ENCODE measurements around the gene CYTH3. TPM values are rescaled to one million over a fixed set of nuclear protein-coding genes. Genes with fewer than 3 reads are reported as not detected.

CYTH3 gene
- polyA plus RNA-seq, 6 donors from 2014 or later: 2.1 to 5.7 (median 2.7) TPM

DNA sequence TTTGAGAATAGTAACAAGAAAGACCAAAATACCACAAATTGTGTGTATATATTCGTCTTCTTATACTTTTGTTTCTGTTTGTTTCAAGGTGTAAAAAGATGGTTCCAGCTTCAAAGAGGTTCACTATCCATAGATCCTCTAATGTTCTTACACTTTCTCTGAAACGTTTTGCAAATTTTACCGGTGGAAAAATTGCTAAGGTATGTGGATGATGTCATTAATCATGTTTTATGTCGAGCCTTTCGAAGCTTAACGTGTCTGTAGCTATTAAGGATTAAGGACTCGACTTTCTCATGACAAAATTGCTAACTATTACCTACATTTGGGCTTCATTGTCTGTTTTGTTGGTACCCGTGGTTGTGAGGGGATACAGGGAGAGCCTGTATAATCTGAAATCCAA, 128.4 kb downstream of the CYTH3 start:
- peaks cover 0 to 3% (median 2%) of the 10 kb centered on the region in 3 donors for H3K4me1 Mint-ChIP-seq
- no peaks in the 10 kb centered on the region for H3K27me3 Mint-ChIP-seq
- peaks cover 17 to 22% of the 10 kb centered on the region in 2 donors for H3K36me3 Mint-ChIP-seq
- ATAC-seq (ENCODE audit: low read depth in 2 of 2): no peak
- no peaks in the 10 kb centered on the region for H3K9me3 Mint-ChIP-seq
- H3K4me3 Mint-ChIP-seq: no peak overlapping the region
- peak overlapping the region in 2 of 6 donors; percentile 6 to 53 for H3K27ac Mint-ChIP-seq
- DNase-seq: no peak

DNA sequence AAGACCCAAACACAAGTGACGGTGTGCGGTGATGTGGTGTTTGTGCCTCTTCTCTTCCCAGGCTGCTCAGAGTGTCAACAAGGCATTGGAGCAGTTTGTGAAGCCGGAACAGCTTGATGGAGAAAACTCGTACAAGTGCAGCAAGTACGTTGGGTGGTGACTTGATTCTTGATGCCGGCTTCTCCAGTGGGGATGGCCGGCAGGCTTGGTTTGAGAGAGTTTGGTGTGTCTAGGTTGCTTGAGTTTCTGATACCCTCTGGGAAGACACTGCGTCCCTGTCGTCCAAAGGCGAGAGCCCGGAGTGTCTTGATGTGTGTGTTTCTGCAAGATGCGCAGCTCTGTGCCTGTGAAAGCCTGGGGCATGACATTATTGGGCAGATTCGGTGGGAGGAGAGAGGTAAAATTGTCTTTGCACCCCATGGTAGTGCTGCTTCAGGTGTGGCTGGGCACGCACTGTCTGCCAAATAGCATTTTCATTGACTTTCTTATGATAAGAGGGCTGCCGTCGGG, 129.5 kb downstream of the CYTH3 start:
- DNase-seq (no peak), ATAC-seq (ENCODE audit: low read depth in 2 of 2) (no peak)
- H3K4me1 Mint-ChIP-seq: peaks cover 0 to 3% (median 2%) of the 10 kb centered on the region in 3 donors
- H3K4me3 Mint-ChIP-seq: no peak overlapping the region
- peak overlapping the region in 3 of 6 donors; percentile 52 to 81 (median 70) for H3K27ac Mint-ChIP-seq
- no peaks in the 10 kb centered on the region for H3K9me3 Mint-ChIP-seq
- H3K27me3 Mint-ChIP-seq: no peaks in the 10 kb centered on the region
- peaks cover 12 to 22% of the 10 kb centered on the region in 2 donors for H3K36me3 Mint-ChIP-seq

DNA sequence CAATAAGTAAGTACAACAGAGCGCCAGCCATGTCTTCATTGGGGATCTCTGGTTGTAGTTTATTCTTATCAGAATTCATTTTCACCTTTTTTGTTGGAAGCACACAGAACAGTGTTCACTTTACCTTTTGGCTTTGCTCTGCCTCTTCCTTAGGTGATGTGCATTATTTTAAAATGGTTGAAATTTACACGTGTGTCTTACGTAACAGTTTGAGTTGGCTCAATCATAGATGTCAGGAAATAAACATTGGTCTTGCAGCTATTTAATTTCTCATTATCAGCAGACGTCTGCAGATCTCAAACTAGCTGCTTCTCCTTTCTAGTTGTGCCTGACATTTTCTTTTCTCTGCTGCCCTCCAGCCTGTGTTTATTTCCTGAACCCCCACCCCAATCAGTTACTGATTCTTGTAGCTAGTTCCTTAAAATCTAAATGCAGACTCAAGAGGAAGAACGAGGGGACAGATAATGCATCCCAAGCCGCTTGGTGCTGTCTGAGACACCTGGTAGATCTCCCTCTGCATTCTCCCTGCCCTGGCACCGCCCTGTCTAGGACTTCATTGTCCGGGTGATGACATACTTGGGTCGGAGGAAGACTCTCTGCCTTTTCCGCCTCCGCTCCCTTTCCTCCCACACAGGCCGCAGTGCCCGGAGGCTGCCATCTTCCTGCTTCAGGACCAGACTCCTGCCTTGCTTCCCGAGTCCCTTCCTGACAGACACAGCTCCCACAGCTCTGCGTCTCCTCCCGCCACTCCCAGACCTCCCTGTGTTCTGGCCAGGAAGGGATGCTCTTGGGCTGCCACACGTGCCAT, 133.0 kb downstream of the CYTH3 start:
- Mint-ChIP-seq H3K4me3 (no peak overlapping the region), H3K9me3 (no peaks in the 10 kb centered on the region), H3K27ac (peak overlapping the region in 3 of 6 donors; percentile 46 to 73 (median 60)), H3K36me3 (peaks cover 12 to 13% of the 10 kb centered on the region in 2 donors), H3K4me1 (peaks cover 0 to 3% (median 2%) of the 10 kb centered on the region in 3 donors), H3K27me3 (no peaks in the 10 kb centered on the region)
- DNase-seq (no peak), ATAC-seq (ENCODE audit: low read depth in 2 of 2) (no peak)

DNA sequence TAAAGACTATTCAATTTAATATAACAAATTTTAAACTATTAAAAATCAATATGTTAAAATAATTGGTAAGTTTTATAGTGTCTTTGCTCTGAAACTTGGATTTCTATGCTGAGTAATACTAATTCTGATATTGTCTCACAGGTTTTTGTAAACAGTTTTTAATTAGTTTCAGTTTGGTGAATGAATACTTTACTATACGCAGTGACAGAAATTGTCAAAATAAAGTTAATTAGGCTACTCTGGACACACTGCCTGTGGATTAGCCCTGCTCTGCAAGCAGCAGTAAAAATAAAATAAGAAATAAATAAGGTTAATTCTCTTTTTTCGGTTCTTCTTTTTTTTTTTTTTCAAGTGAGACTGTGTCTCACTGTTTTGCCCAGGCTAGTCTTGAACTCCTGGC, 135.9 kb downstream of the CYTH3 start:
- ATAC-seq (ENCODE audit: low read depth in 2 of 2) (no peak), DNase-seq (no peak)
- Mint-ChIP-seq H3K4me1 (peaks cover 0 to 3% (median 2%) of the 10 kb centered on the region in 3 donors), H3K4me3 (no peak overlapping the region), H3K36me3 (peaks cover 12 to 15% of the 10 kb centered on the region in 2 donors), H3K27me3 (no peaks in the 10 kb centered on the region), H3K9me3 (no peaks in the 10 kb centered on the region), H3K27ac (no peak overlapping the region)

DNA sequence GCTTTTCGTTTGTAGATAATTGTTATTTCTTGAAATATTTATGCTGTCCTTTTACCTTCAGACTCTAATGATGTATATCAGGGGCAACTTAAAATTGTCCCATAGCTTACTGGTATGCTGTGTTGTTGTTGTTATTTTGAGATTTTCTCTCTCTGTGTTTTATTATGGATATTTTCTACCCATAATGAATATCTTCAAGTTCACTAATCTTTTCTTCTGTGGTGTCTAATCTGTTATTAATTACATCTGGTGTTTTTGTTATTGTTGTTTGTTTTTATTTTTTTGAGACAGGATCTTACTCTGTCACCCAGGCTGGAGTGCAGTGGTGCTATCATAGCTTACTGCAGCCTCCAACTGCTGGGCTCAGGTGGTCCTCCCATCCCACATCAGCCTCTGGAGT, 139.2 kb downstream of the CYTH3 start:
- Mint-ChIP-seq H3K36me3 (peaks cover 7 to 15% of the 10 kb centered on the region in 2 donors), H3K4me3 (no peak overlapping the region), H3K27ac (no peak overlapping the region), H3K27me3 (no peaks in the 10 kb centered on the region), H3K4me1 (peaks cover 0 to 9% (median 0%) of the 10 kb centered on the region in 3 donors), H3K9me3 (no peaks in the 10 kb centered on the region)
- DNase-seq: no peak
- no peak for ATAC-seq (ENCODE audit: low read depth in 2 of 2)

DNA sequence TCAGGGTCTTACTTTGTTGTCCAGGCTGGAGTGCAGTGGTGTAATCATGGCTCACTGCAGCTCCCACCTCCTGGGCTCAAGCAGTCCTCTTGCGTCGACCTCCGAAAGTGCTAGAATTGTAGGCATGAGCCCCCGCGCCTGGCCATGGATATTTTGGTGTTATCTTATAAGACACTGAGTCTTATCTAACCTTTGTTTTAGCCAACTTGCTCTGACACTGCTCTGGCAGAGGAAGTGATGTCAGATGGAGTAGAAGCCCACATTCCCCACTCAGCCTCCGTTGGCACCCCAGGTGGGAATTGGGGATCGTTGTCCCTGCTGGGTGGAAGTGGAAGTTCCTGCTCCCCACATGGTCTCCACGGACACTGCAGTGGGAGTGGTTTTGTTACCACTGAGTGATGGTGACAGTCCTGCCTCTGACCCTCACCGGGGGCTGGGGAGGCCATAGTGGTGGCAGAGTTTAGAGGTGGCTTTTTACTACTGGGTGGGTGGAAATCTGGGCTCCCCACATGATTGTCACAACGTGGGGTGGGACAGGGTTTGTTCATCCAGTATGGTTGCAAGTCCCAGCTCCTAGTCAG, 142.3 kb downstream of the CYTH3 start:
- DNase-seq (no peak), ATAC-seq (ENCODE audit: low read depth in 2 of 2) (no peak)
- peaks cover 0 to 9% (median 0%) of the 10 kb centered on the region in 3 donors for H3K4me1 Mint-ChIP-seq
- no peaks in the 10 kb centered on the region for H3K27me3 Mint-ChIP-seq
- peak overlapping the region in 1 of 6 donors; percentile 82 for H3K27ac Mint-ChIP-seq
- no peaks in the 10 kb centered on the region for H3K9me3 Mint-ChIP-seq
- H3K4me3 Mint-ChIP-seq: no peak overlapping the region
- H3K36me3 Mint-ChIP-seq: peaks cover 8 to 19% of the 10 kb centered on the region in 2 donors

DNA sequence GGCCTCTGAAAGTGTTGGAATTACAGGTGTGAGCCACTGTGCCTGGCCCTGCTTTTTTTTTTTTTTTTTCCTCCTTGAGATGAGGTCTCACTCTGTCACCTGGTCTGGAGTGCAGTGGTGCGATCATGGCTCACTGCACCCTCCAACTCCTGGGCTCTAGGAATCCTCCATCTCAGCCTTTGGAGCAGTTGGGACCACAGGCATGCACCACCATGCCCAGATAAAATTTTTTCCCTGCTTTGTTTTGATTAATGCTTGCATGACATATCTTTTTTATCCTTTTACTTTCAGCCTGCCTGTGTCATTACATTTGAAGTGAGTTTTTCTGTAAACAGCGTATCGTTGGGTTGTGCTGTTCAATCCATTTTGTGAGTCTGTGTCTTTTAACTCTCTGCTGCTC, 144.2 kb downstream of the CYTH3 start:
- Mint-ChIP-seq H3K9me3 (peaks cover 0 to 3% (median 0%) of the 10 kb centered on the region in 7 donors), H3K27ac (peak overlapping the region in 3 of 6 donors; percentile 15 to 75 (median 56)), H3K4me3 (no peak overlapping the region)

DNA sequence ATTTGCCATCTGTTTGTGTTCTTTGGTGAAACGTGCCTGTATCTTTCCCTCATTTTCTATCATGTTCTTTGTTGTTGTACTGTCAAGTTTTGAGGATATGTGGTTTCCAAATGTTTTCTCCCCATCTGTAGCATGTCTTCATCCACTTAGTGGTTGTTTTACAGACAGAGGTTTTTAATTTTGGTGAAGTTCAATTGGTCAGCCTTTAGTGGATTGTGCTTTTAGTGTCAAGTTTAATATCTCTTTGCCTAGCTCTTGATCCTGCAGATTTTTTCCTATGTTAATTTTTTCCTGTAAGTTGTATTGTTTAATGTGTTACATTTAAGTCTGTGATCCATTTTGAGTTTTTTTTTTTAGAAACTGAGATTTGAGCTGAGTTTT, 145.3 kb downstream of the CYTH3 start:
- Mint-ChIP-seq H3K4me3 (no peak overlapping the region), H3K36me3 (peaks cover 10 to 16% of the 10 kb centered on the region in 2 donors), H3K27ac (peak overlapping the region in 1 of 6 donors; percentile 57), H3K4me1 (peaks cover 0 to 9% (median 0%) of the 10 kb centered on the region in 3 donors), H3K27me3 (no peaks in the 10 kb centered on the region), H3K9me3 (peaks cover 0 to 3% (median 0%) of the 10 kb centered on the region in 7 donors)
- DNase-seq: no peak
- ATAC-seq (ENCODE audit: low read depth in 2 of 2): no peak

More for the DNA sequence above, 144.2 kb downstream of the CYTH3 start:
- H3K4me1 Mint-ChIP-seq: peaks cover 0 to 9% (median 0%) of the 10 kb centered on the region in 3 donors
- DNase-seq (no peak), ATAC-seq (ENCODE audit: low read depth in 2 of 2) (no peak)
- H3K27me3 Mint-ChIP-seq: no peaks in the 10 kb centered on the region
- H3K36me3 Mint-ChIP-seq: peaks cover 8 to 18% of the 10 kb centered on the region in 2 donors

DNA sequence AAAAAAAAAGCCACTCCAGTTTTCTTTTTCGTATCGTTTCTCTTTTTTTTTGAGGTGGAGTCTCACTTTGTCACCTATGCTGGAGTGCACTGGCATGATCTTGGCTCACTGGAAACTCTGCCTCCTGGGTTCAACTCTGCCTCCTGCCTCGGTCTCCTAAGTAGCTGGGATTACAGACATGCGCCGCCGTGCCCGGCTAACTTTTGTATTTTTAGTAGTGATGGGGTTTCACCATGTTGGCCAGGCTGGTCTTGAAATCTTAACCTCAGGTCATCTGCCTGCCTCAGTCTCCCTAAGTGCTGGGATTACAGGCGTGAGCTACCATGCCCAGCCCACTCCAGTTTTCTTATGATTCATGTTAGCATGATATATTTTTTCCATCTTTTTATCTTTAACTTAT, 148.6 kb downstream of the CYTH3 start:
- H3K4me1 Mint-ChIP-seq: peaks cover 0 to 4% (median 3%) of the 10 kb centered on the region in 3 donors
- peaks cover 20 to 28% of the 10 kb centered on the region in 2 donors for H3K36me3 Mint-ChIP-seq
- ATAC-seq (ENCODE audit: low read depth in 2 of 2) (no peak), DNase-seq (no peak)
- no peak overlapping the region for H3K4me3 Mint-ChIP-seq
- H3K9me3 Mint-ChIP-seq: peaks cover 0 to 13% (median 11%) of the 10 kb centered on the region in 7 donors
- no peak overlapping the region for H3K27ac Mint-ChIP-seq
- H3K27me3 Mint-ChIP-seq: no peaks in the 10 kb centered on the region

DNA sequence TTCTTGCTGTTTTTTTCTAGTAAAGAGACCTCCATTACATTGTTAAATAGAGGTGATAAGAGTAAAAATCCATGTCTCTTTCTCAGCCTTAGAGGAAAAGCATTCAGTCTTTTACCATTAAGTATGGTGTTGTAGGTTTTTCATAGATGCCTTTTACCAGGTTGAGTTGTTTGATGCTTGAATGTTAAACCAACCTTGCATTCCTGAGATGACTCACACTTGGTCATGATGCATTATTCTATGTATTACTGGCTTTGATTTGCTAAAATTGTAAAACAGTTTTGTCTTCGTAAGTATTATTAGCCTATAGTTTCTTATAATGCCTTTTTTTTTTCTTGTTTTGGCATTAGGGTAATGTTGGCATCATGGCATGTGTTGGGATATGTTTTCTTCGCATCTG, 151.3 kb downstream of the CYTH3 start:
- DNase-seq (no peak), ATAC-seq (ENCODE audit: low read depth in 2 of 2) (no peak)
- Mint-ChIP-seq H3K27me3 (no peaks in the 10 kb centered on the region), H3K4me3 (no peak overlapping the region), H3K4me1 (peaks cover 0 to 5% (median 0%) of the 10 kb centered on the region in 3 donors), H3K9me3 (peaks cover 0 to 13% (median 11%) of the 10 kb centered on the region in 7 donors), H3K27ac (peak overlapping the region in 1 of 6 donors; percentile 51), H3K36me3 (peaks cover 19 to 26% of the 10 kb centered on the region in 2 donors)

DNA sequence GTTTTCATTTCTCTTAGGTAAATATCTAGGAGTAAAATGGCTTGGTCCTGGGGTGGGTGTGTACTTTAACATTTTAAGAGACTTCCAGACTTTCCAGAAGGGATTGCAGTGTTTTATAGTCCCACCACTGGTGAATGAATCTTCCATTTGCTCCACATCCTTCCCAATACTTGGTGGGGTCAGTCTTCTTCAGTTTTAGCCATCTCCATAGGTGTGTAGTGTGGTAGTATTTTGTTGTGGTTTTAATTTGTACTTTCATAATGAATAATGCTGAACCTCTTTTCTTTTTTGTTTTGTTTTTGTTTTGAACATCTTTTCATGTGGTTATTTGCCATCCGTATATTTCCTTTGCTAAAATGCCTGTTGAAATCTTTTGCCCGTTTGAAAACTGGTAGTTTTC, 154.9 kb downstream of the CYTH3 start:
- Mint-ChIP-seq H3K36me3 (peaks cover 26 to 29% of the 10 kb centered on the region in 2 donors), H3K27ac (peak overlapping the region in 1 of 6 donors; percentile 90), H3K9me3 (peaks cover 0 to 13% (median 7%) of the 10 kb centered on the region in 7 donors), H3K4me1 (peaks cover 0 to 10% (median 0%) of the 10 kb centered on the region in 3 donors), H3K4me3 (no peak overlapping the region), H3K27me3 (no peaks in the 10 kb centered on the region)
- DNase-seq (no peak), ATAC-seq (ENCODE audit: low read depth in 2 of 2) (no peak)

DNA sequence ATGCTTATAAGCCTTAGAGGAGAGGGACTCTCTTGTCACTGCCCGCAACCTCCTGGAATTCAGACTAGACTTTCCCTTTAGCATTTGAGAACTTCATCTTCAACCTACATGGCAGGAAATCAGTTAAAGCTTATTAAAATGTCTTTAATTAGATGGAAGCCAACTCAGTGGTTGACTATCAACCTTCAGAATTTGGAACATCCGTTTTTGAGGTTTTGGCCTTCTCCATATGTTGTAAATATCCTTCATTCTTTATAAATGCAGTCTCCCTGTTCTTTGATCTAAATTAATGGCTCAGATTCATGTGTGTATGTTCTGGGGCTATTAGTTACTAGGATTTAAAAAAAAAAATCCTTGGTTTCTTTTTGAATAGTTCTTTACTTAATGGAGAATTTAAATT, 156.2 kb downstream of the CYTH3 start:
- Mint-ChIP-seq H3K9me3 (peaks cover 0 to 3% (median under 1%) of the 10 kb centered on the region in 7 donors), H3K27ac (peak overlapping the region in 1 of 6 donors; percentile 56), H3K4me1 (peaks cover 0 to 11% (median under 1%) of the 10 kb centered on the region in 3 donors), H3K4me3 (no peak overlapping the region), H3K36me3 (peaks cover 14 to 19% of the 10 kb centered on the region in 2 donors), H3K27me3 (no peaks in the 10 kb centered on the region)
- DNase-seq (no peak), ATAC-seq (ENCODE audit: low read depth in 2 of 2) (no peak)
